Skin epidermis (tissue), 12 donors: ENCODE measurements around the gene EIF3K.
"Not testable (repeated sequence)": the region's sequence is repeated elsewhere in the genome, so short reads cannot be mapped to it uniquely, and the experiment has no call there.

Experiments used
- H3K27ac ChIP-seq, 21 experiments: fragments of 200-600 bp; sonication (generic) in 11 of 21; one replicate each; pipeline ENCODE4 v1.5.0; 2020; ENCODE audit warnings: mild to moderate bottlenecking in 3 of 21, inconsistent platforms in 2 of 21, moderate library complexity in 2 of 21
- H3K4me3 ChIP-seq, 7 experiments: fragments of 200-600 bp; sonication (generic) in 2 of 7; one replicate each; pipeline ENCODE4 v1.5.0; 2020; ENCODE audit warnings: inconsistent platforms in 2 of 7, mild to moderate bottlenecking in 2 of 7, moderate library complexity in 1 of 7

The EIF3K gene

DNA sequence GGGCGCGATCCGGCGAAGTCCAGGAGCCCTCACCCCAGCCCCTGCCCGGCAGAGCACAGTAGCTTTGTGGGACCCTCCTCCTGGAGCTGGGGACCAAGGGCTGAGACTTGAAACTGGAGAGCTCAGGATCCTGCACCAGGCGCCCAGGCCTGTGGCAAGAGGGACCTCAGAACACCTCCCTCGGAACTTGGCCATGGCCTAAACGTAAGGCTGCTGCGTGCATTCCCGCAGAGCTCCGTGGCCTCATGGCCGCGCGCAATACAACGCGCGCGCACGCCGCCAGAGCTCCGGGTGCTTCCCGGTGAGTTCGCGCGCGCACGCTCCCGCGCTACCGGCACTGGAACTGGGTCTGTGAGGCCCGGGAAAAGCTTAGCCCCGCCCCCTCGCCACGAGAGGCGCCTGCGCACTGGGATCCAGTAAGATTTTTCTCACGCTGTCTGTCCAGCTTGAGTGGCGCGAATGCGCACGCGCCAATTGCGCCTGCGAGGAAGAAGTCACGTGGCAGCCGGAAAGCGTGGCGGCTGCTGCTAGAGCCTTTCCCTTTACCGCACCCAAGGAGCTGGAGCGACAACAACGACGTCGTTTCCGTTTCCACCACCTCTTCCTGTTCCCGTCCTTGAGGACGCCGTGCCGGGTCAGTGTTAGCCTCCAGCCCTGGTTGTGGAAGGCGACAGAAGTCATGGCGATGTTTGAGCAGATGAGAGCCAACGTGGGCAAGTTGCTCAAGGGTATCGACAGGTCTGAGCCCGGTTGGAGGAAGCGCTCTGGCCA is at the start of gene EIF3K:
Gene EIF3K, plus strand, starts transcription at position 599 of the 771 bp plus-strand sequence. Its CDS starts 81 bp downstream, at position 680.
- peak within 1 kb of the TSS; percentile 63 to 99 (median 92) for H3K27ac ChIP-seq
- H3K4me3 ChIP-seq, result peak within 1 kb of the TSS; percentile 78 to 95 (median 83)

GRCh38 chr19:38569368-38569983 is 49.5 kb upstream of the EIF3K start:
- H3K27ac ChIP-seq, result no peak overlapping the region
- H3K4me3 ChIP-seq, result no peak overlapping the region

GRCh38 chr19:38571682-38572081 is 47.3 kb upstream of the EIF3K start:
- no peak overlapping the region for H3K4me3 ChIP-seq
- H3K27ac ChIP-seq, result no peak overlapping the region

- Histone ChIP-seq H3K27ac (no peak overlapping the region), H3K4me3 (no peak overlapping the region)
These were observed 41.2 kb upstream of the EIF3K start for GRCh38 chr19:38577826-38578225.

- H3K4me3 ChIP-seq, H3K27ac ChIP-seq: not testable (repeated sequence)
These were observed 39.7 kb upstream of the EIF3K start for GRCh38 chr19:38579304-38579703.

DNA sequence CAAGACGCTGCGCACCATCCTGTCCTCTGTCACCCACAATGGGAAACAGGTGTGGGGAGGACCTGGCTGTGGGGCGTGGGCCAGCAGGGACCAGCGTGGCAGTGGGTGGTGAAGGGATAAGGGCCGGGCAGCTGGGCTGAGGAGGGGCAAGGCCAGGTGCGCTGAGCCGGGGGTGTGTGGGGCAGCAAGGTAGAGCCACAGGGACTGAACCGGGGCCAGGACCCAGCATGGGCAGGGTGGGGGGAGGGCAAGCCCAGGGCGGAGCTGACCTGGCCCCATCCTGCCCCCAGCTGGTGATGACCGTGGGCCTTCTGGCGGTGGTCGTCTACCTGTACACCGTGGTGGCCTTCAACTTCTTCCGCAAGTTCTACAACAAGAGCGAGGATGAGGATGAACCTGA is 38.9 kb upstream of the EIF3K start:
- Histone ChIP-seq H3K4me3 (no peak overlapping the region), H3K27ac (no peak overlapping the region)

- Histone ChIP-seq H3K27ac (no peak overlapping the region), H3K4me3 (no peak overlapping the region)
These were observed 35.6 kb upstream of the EIF3K start for GRCh38 chr19:38583219-38583984.

DNA sequence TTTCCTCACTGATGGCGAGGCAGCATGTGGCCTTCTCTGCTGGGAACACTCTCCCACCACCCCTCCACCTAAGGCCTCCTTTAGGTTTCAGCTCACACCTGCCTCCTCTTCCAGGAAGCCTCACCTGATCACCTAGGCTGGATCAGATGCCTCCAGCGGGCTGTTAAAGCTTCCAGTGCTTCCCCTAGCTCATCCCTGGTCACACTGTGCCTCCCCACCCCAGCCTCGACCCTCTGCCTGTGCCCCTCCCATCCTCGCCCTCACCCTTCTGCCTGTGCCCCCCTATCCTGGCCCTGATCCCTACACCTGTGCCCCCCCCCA is 35.0 kb upstream of the EIF3K start:
- Histone ChIP-seq H3K27ac (no peak overlapping the region), H3K4me3 (no peak overlapping the region)

GRCh38 chr19:38587562-38587961 is 31.4 kb upstream of the EIF3K start:
- Histone ChIP-seq H3K4me3 (no peak overlapping the region), H3K27ac (no peak overlapping the region)

DNA sequence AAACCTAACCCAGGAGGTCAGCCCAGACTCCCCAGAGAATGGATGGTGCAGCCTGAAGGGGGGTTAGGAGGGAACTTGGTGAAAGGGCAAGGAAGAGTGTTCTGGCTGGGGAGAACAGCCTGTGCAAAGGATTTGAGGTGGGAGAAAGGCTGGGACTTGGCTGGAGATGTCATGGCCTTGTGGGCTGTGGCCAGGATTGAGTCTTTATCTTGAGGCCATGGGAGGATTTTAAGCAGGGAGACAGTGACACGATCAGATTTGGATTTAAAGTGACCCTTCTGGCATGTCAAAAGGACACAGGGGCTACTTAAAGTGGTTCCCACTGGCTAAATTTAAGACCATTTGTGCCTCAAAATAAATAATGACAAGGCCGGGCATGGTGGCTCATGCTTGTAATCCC is 30.9 kb upstream of the EIF3K start:
- no peak overlapping the region for H3K27ac ChIP-seq
- no peak overlapping the region for H3K4me3 ChIP-seq

DNA sequence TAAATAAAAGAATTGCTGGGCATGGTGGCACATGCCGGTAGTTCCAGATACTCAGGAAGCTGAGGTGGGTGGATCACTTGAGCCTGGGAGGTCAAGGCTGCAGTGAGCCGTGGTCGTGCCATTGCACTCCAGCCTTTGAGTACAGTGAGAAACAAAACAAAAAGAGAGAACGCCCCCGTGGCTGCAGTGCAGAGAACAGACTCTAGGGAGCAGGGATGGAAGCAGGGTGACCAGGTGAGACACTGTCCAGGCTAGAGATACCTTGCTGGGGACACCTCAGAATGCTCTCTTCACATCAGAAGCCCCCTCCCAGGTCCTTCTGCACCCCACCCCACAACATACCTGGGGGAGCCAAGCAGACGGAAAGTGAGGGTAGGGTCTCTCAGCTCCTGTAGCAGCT is 26.0 kb upstream of the EIF3K start:
- Histone ChIP-seq H3K4me3 (no peak overlapping the region), H3K27ac (no peak overlapping the region)

- Histone ChIP-seq H3K4me3 (peak overlapping the region in 1 of 7 experiments; percentile 9), H3K27ac (no peak overlapping the region)
These were observed 22.7 kb upstream of the EIF3K start for GRCh38 chr19:38596057-38596981.

DNA sequence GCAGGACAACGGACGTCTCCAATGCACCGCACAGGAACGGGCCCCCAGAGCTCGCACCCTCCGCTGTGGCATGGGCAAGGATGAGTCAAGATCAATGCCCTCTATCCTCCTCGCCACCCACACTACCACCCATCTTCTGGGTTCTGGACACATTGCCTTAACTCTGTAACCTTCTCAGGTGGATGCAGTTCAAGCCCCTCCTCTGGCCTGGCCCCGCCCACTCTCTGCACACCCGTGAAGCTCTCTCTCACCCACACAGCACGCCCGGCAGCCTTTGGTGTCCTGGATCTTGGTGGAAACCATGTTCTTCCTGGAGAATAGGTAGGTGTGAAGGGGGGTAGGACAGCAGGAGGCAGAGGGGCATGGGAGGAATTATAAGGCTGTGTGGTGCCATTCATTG is 21.9 kb upstream of the EIF3K start:
- Histone ChIP-seq H3K4me3 (no peak overlapping the region), H3K27ac (no peak overlapping the region)

- H3K27ac ChIP-seq, result no peak overlapping the region
- no peak overlapping the region for H3K4me3 ChIP-seq
These were observed 19.3 kb upstream of the EIF3K start for GRCh38 chr19:38599722-38600121.

DNA sequence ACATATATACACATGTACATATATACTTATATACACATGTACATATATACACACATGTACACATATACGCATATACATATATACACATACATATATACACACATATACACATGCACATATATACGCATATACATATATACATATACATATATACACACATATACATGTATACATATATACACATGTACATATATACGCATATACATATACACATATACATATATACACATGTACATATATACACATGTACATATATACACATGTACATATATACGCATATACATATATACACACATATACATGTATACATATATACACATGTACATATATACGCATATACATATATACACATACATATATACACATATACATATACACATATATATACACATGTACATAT is 16.1 kb upstream of the EIF3K start:
- not testable (repeated sequence) for H3K4me3 ChIP-seq, H3K27ac ChIP-seq

DNA sequence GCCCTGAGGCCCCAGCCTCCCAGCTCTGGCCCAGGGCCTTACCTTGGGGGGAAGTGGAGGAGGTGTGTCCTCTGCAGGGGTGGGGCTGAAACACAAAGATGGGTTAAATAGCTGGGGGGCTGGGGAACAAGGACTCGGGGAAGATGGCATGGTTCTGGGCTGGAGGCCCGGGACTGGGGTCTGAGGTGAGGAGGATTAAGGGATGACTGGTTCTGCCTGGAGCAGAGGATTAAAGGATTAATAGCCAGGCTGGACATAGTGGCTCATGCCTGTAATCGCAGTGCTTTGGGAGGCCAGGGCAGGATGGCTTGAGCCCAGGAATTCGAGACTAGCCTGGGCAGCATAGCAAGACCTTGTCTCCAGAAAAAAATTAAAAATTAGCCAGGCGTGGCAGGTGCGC is 12.9 kb upstream of the EIF3K start:
- Histone ChIP-seq H3K4me3 (no peak overlapping the region), H3K27ac (no peak overlapping the region)

- Histone ChIP-seq H3K27ac (no peak overlapping the region), H3K4me3 (no peak overlapping the region)
These were observed 4.7 kb upstream of the EIF3K start for GRCh38 chr19:38614289-38614688.

GRCh38 chr19:38615007-38615581 is 3.9 kb upstream of the EIF3K start:
- no peak overlapping the region for H3K4me3 ChIP-seq
- no peak overlapping the region for H3K27ac ChIP-seq

DNA sequence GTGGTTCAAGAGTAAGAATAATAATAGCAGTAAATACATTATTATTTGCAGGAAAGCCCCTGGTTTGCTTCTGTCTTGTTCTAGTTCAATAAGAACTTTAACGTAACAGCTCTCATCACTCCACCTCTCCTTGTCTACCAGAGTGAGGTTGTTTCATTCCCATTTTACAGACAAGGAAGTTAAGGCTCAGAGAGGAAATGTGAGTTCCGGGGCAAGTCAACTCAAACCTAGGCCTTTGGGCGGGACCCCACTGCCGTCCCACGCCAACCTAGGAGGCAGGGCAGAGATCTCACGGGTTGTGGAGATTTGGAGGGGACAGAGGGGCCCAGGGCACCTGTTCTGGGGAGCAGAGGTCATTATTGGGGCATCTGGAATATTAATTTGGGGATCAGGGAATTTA is 2.7 kb upstream of the EIF3K start:
- H3K27ac ChIP-seq, result peak overlapping the region in 5 of 21 experiments; percentile 23 to 94 (median 91)
- H3K4me3 ChIP-seq, result no peak overlapping the region
